Fibroblast of lung (primary cell): Measurements from ENCODE around the gene GPR173.

Experiments
- CTCF ChIP-seq, 2 donors: IDR thresholded peaks in 1 of 2; conservative IDR thresholded peaks in 1 of 2; 1 replicate in 1 of 2; 2 replicates in 1 of 2; pipeline ENCODE4 v1.5.1; 2011 to 2012; ENCODE audit warnings: low read length in 2 of 2, control low read depth in 1 of 2, inconsistent platforms in 1 of 2, low read depth in 1 of 2, mild to moderate bottlenecking in 1 of 2
- EZH2 ChIP-seq: IDR thresholded peaks from 2 replicates; pipeline ENCODE4 v1.5.1; 2012; ENCODE audit warnings: low read length, control low read depth, mild to moderate bottlenecking; ENCODE audit errors: missing control alignments

GRCh38 chrX:53048169-53049126 lies at the start of gene GPR173:
- TF ChIP-seq CTCF (conservative IDR thresholded peaks at IDR 0.05 in 1 of 2, IDR thresholded peaks at IDR 0.05 in 1 of 2; ENCODE audit: low read depth in 1 of 2, low read length in 2 of 2) (no peak), EZH2 (no peak)
